HUES48 (cell line): ENCODE results near the gene ERI3.

Source experiments
- H3K27ac ChIP-seq: one replicate; pipeline ENCODE4 v1.7.0; 2013; ENCODE audit warnings: low read depth, low read length, inconsistent platforms
- H3K27me3 ChIP-seq: 2 replicates; pipeline ENCODE4 v1.6.1; 2013; ENCODE audit warnings: mild to moderate bottlenecking, low read length; ENCODE audit not compliant: control insufficient read depth, insufficient read depth
- H3K36me3 ChIP-seq: 2 replicates; pipeline ENCODE4 v1.6.1; 2013; ENCODE audit warnings: low read length; ENCODE audit not compliant: control insufficient read depth, insufficient read depth
- H3K4me1 ChIP-seq: 2 replicates; pipeline ENCODE4 v1.6.1; 2013; ENCODE audit warnings: mild to moderate bottlenecking, low read length; ENCODE audit not compliant: control insufficient read depth, insufficient read depth
- H3K4me3 ChIP-seq: 2 replicates; pipeline ENCODE4 v1.5.1; 2013; ENCODE audit warnings: mild to moderate bottlenecking, low read depth, low read length
- H3K9ac ChIP-seq: 2 replicates; pipeline ENCODE4 v1.6.1; 2013; ENCODE audit warnings: mild to moderate bottlenecking, low read depth, low read length, moderate library complexity
- H3K9me3 ChIP-seq: 2 replicates; pipeline ENCODE4 v1.6.1; 2013; ENCODE audit warnings: low read length; ENCODE audit not compliant: control insufficient read depth, insufficient read depth

ERI3 gene

GRCh38 chr1:44347280-44347679 lies 7.8 kb downstream of the ERI3 start:
- peaks cover 20% of the 10 kb centered on the region; the same call in 1 of the 2 replicates for H3K4me1 ChIP-seq
- no peak overlapping the region for H3K9ac ChIP-seq
- no peak overlapping the region for H3K27ac ChIP-seq
- H3K27me3 ChIP-seq: no peaks in the 10 kb centered on the region
- no peak overlapping the region for H3K4me3 ChIP-seq
- no peaks in the 10 kb centered on the region for H3K9me3 ChIP-seq
- H3K36me3 ChIP-seq: no peaks in the 10 kb centered on the region

GRCh38 chr1:44346878-44347277 lies 8.2 kb downstream of the ERI3 start:
- Histone ChIP-seq H3K4me1 (peaks cover 24% of the 10 kb centered on the region), H3K27me3 (no peaks in the 10 kb centered on the region), H3K9me3 (no peaks in the 10 kb centered on the region), H3K36me3 (no peaks in the 10 kb centered on the region), H3K27ac (no peak overlapping the region), H3K9ac (no peak overlapping the region), H3K4me3 (no peak overlapping the region)

- H3K36me3 ChIP-seq: no peaks in the 10 kb centered on the region; the same call in 1 of the 2 replicates
- no peak overlapping the region for H3K9ac ChIP-seq
- peaks cover 26% of the 10 kb centered on the region for H3K4me1 ChIP-seq
- no peaks in the 10 kb centered on the region for H3K9me3 ChIP-seq
- H3K27ac ChIP-seq: no peak overlapping the region
- H3K4me3 ChIP-seq: no peak overlapping the region
- no peaks in the 10 kb centered on the region for H3K27me3 ChIP-seq
These were observed 8.9 kb downstream of the ERI3 start for GRCh38 chr1:44346184-44346583.

- Histone ChIP-seq H3K4me3 (no peak overlapping the region), H3K9ac (no peak overlapping the region), H3K36me3 (no peaks in the 10 kb centered on the region; the same call in 1 of the 2 replicates), H3K27ac (no peak overlapping the region), H3K4me1 (peaks cover 35% of the 10 kb centered on the region), H3K27me3 (no peaks in the 10 kb centered on the region), H3K9me3 (no peaks in the 10 kb centered on the region)
These were observed 9.8 kb downstream of the ERI3 start for GRCh38 chr1:44345187-44345775.

- Histone ChIP-seq H3K27ac (no peak overlapping the region), H3K27me3 (no peaks in the 10 kb centered on the region), H3K9me3 (peaks cover 5% of the 10 kb centered on the region; the same call in 1 of the 2 replicates), H3K4me1 (peaks cover 26% of the 10 kb centered on the region), H3K9ac (no peak overlapping the region), H3K36me3 (peaks cover 39% of the 10 kb centered on the region), H3K4me3 (peak overlapping the region; percentile 20; the same call in 1 of the 2 replicates)
These were observed 15.3 kb downstream of the ERI3 start for GRCh38 chr1:44339731-44340130.

GRCh38 chr1:44338136-44338535 lies 16.9 kb downstream of the ERI3 start:
- Histone ChIP-seq H3K27me3 (no peaks in the 10 kb centered on the region), H3K9me3 (peaks cover 5% of the 10 kb centered on the region; the same call in 1 of the 2 replicates), H3K4me1 (peaks cover 26% of the 10 kb centered on the region), H3K4me3 (no peak overlapping the region), H3K9ac (no peak overlapping the region), H3K36me3 (peaks cover 44% of the 10 kb centered on the region), H3K27ac (no peak overlapping the region)

GRCh38 chr1:44336668-44337067 lies 18.4 kb downstream of the ERI3 start:
- Histone ChIP-seq H3K27me3 (no peaks in the 10 kb centered on the region), H3K4me1 (peaks cover 20% of the 10 kb centered on the region), H3K27ac (no peak overlapping the region), H3K4me3 (no peak overlapping the region), H3K9ac (no peak overlapping the region), H3K9me3 (peaks cover 5% of the 10 kb centered on the region; the same call in 1 of the 2 replicates), H3K36me3 (peaks cover 44% of the 10 kb centered on the region)

GRCh38 chr1:44334968-44335367 lies 20.1 kb downstream of the ERI3 start:
- no peak overlapping the region for H3K27ac ChIP-seq
- no peaks in the 10 kb centered on the region for H3K27me3 ChIP-seq
- no peak overlapping the region for H3K4me3 ChIP-seq
- peaks cover 5% of the 10 kb centered on the region; the same call in 1 of the 2 replicates for H3K9me3 ChIP-seq
- peaks cover 8% of the 10 kb centered on the region for H3K4me1 ChIP-seq
- H3K36me3 ChIP-seq: peaks cover 44% of the 10 kb centered on the region
- no peak overlapping the region for H3K9ac ChIP-seq

- peaks cover 4% of the 10 kb centered on the region; the same call in 1 of the 2 replicates for H3K9me3 ChIP-seq
- peaks cover 38% of the 10 kb centered on the region for H3K36me3 ChIP-seq
- H3K27me3 ChIP-seq: no peaks in the 10 kb centered on the region
- H3K27ac ChIP-seq: no peak overlapping the region
- H3K9ac ChIP-seq: no peak overlapping the region
- H3K4me3 ChIP-seq: no peak overlapping the region
- H3K4me1 ChIP-seq: peaks cover 12% of the 10 kb centered on the region
These were observed 21.7 kb downstream of the ERI3 start for GRCh38 chr1:44333376-44333775.

- Histone ChIP-seq H3K9me3 (no peaks in the 10 kb centered on the region), H3K27ac (no peak overlapping the region), H3K27me3 (no peaks in the 10 kb centered on the region), H3K4me1 (peaks cover 21% of the 10 kb centered on the region), H3K4me3 (no peak overlapping the region), H3K9ac (no peak overlapping the region), H3K36me3 (peaks cover 29% of the 10 kb centered on the region)
These were observed 22.6 kb downstream of the ERI3 start for GRCh38 chr1:44332505-44332904.

- Histone ChIP-seq H3K36me3 (peaks cover 13% of the 10 kb centered on the region), H3K27me3 (no peaks in the 10 kb centered on the region), H3K9ac (no peak overlapping the region), H3K4me3 (no peak overlapping the region), H3K9me3 (no peaks in the 10 kb centered on the region), H3K27ac (no peak overlapping the region), H3K4me1 (peaks cover 27% of the 10 kb centered on the region)
These were observed 24.1 kb downstream of the ERI3 start for GRCh38 chr1:44330935-44331334.
